Osteoblast (primary cell): ENCODE results near the gene MED28. TPM values are rescaled to one million over a fixed set of nuclear protein-coding genes. Genes with fewer than 3 reads are reported as not detected.
A peak's percentile ranks its signal among the peaks of the same experiment; 100 is the strongest.

Source experiments
- DNase-seq: peaks from one replicate; pipeline ENCODE4 v3.0.0; 2011; ENCODE audit warnings: low spot score, mixed read lengths; ENCODE audit not compliant: insufficient read length; ENCODE audit errors: missing footprints
- H2AFZ ChIP-seq: 2 replicates; pipeline ENCODE4 v1.6.0; 2011; ENCODE audit warnings: mild to moderate bottlenecking, low read length
- H3K27ac ChIP-seq: 2 replicates; pipeline ENCODE4 v1.5.1; 2011; ENCODE audit warnings: mild to moderate bottlenecking, low read depth, low read length, moderate library complexity
- H3K27me3 ChIP-seq: 2 replicates; pipeline ENCODE4 v1.6.0; 2012; ENCODE audit warnings: mild to moderate bottlenecking, control low read depth, inconsistent platforms, low read length, moderate library complexity; ENCODE audit not compliant: insufficient read depth
- H3K36me3 ChIP-seq: 2 replicates; pipeline ENCODE4 v1.5.1; 2011; ENCODE audit warnings: mild to moderate bottlenecking, low read length, control low read depth, moderate library complexity; ENCODE audit not compliant: insufficient read depth
- H3K4me1 ChIP-seq: 2 replicates; pipeline ENCODE4 v1.5.1; 2011; ENCODE audit warnings: mild to moderate bottlenecking, low read length, control low read depth, moderate library complexity; ENCODE audit not compliant: insufficient read depth
- H3K4me2 ChIP-seq: 2 replicates; pipeline ENCODE4 v1.6.0; 2011; ENCODE audit warnings: mild to moderate bottlenecking, low read length; ENCODE audit not compliant: insufficient read depth
- H3K4me3 ChIP-seq: fragments of 200-600 bp; sonication (generic); 3 replicates; pipeline ENCODE4 v1.5.1; 2012; ENCODE audit warnings: mild to moderate bottlenecking, low read length, inconsistent platforms; ENCODE audit not compliant: insufficient read depth
- H3K79me2 ChIP-seq: 2 replicates; pipeline ENCODE4 v1.6.0; 2012; ENCODE audit warnings: mild to moderate bottlenecking, low read length, control low read depth, inconsistent platforms; ENCODE audit not compliant: insufficient read depth
- H3K9me3 ChIP-seq: 2 replicates; pipeline ENCODE4 v1.5.1; 2011; ENCODE audit warnings: low read depth, low read length, control low read depth
- H4K20me1 ChIP-seq: 2 replicates; pipeline ENCODE4 v1.6.0; 2012; ENCODE audit warnings: mild to moderate bottlenecking, low read length, control low read depth; ENCODE audit not compliant: insufficient read depth
- total RNA-seq: library from RNA; depleted of rRNA; stranded (reverse); fragments of >200 nt; gene quantifications from 2 replicates; pipeline ENCODE4 v1.2.3, GENCODE V29; 2012
- TF ChIP-seq, protein P1 (sequence below): IDR thresholded peaks from 2 replicates; pipeline ENCODE4 v1.5.1; 2011; ENCODE audit warnings: mild to moderate bottlenecking, low read depth, low read length, moderate library complexity; ENCODE audit errors: extremely low read depth

MED28 gene
- total RNA-seq, 1 donor = 10.9 TPM

GRCh38 chr4:17589355-17589754 is 25.1 kb upstream of the MED28 start:
- Histone ChIP-seq H3K27me3 (no peaks in the 10 kb centered on the region), H3K4me3 (no peak overlapping the region), H3K36me3 (peaks cover 46% of the 10 kb centered on the region), H3K79me2 (no peaks in the 10 kb centered on the region), H3K4me1 (no peaks in the 10 kb centered on the region), H3K4me2 (no peak overlapping the region), H2AFZ (no peak overlapping the region), H3K27ac (no peak overlapping the region), H4K20me1 (no peaks in the 10 kb centered on the region), H3K9me3 (no peaks in the 10 kb centered on the region)
- TF ChIP-seq, protein P1, sequence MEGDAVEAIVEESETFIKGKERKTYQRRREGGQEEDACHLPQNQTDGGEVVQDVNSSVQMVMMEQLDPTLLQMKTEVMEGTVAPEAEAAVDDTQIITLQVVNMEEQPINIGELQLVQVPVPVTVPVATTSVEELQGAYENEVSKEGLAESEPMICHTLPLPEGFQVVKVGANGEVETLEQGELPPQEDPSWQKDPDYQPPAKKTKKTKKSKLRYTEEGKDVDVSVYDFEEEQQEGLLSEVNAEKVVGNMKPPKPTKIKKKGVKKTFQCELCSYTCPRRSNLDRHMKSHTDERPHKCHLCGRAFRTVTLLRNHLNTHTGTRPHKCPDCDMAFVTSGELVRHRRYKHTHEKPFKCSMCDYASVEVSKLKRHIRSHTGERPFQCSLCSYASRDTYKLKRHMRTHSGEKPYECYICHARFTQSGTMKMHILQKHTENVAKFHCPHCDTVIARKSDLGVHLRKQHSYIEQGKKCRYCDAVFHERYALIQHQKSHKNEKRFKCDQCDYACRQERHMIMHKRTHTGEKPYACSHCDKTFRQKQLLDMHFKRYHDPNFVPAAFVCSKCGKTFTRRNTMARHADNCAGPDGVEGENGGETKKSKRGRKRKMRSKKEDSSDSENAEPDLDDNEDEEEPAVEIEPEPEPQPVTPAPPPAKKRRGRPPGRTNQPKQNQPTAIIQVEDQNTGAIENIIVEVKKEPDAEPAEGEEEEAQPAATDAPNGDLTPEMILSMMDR = no peak
- DNase-seq = no peak

DNA sequence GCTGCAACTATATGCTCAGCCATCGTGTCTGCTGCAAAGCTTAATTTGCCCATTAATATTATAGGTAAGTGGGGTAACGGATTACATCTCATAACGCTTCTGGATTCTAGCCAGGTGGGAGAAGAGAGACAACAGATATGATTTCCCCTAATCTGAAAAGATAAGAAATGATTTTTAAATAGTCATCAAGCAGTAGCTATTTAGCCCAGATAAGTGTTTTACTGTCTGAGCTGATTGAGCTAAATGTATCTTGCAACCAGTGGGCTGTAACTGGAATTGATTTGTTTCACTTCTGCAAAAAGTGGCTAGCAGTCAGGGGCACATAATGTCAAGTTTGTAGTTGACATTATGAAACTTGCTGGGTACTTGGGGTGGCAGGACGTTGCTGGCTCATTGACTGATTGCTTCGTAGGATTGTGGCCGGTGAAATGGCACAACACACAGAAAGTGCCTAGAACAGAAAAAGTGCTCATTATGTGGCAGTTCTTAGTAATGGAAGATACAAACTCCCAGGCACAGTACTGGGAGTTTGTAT is 18.9 kb upstream of the MED28 start:
- TF ChIP-seq, protein P1 = no peak
- H3K4me1 ChIP-seq = no peaks in the 10 kb centered on the region
- no peaks in the 10 kb centered on the region for H4K20me1 ChIP-seq
- no peak for DNase-seq
- no peaks in the 10 kb centered on the region for H3K27me3 ChIP-seq
- H3K4me3 ChIP-seq = no peak overlapping the region
- no peaks in the 10 kb centered on the region for H3K79me2 ChIP-seq
- no peaks in the 10 kb centered on the region for H3K9me3 ChIP-seq
- H3K27ac ChIP-seq = no peak overlapping the region
- H3K4me2 ChIP-seq = no peak overlapping the region
- H2AFZ ChIP-seq = no peak overlapping the region
- H3K36me3 ChIP-seq = peaks cover 43% of the 10 kb centered on the region

- Histone ChIP-seq H3K36me3 (peaks cover 53% of the 10 kb centered on the region), H4K20me1 (no peaks in the 10 kb centered on the region), H3K4me3 (no peak overlapping the region), H3K79me2 (no peaks in the 10 kb centered on the region), H3K4me2 (no peak overlapping the region), H3K27ac (no peak overlapping the region), H2AFZ (no peak overlapping the region), H3K9me3 (no peaks in the 10 kb centered on the region), H3K27me3 (no peaks in the 10 kb centered on the region), H3K4me1 (no peaks in the 10 kb centered on the region)
- TF ChIP-seq, protein P1 = peak; percentile 42
- no peak for DNase-seq
These were observed 16.9 kb upstream of the MED28 start for GRCh38 chr4:17597517-17597916.

GRCh38 chr4:17599826-17600225 is 14.6 kb upstream of the MED28 start:
- H3K27ac ChIP-seq = no peak overlapping the region
- peaks cover 51% of the 10 kb centered on the region for H3K36me3 ChIP-seq
- no peak overlapping the region for H3K4me3 ChIP-seq
- TF ChIP-seq, protein P1 = no peak
- no peaks in the 10 kb centered on the region for H4K20me1 ChIP-seq
- H3K4me2 ChIP-seq = no peak overlapping the region
- no peak overlapping the region for H2AFZ ChIP-seq
- H3K4me1 ChIP-seq = no peaks in the 10 kb centered on the region
- no peaks in the 10 kb centered on the region for H3K27me3 ChIP-seq
- no peaks in the 10 kb centered on the region for H3K9me3 ChIP-seq
- DNase-seq = peak; percentile 48
- H3K79me2 ChIP-seq = no peaks in the 10 kb centered on the region
